AG08396 (cell line): Measurements from ENCODE around the gene EFCAB6.

ENCODE experiments used
- DNase-seq: peaks from one replicate; pipeline ENCODE4 v3.0.0; 2012; ENCODE audit warnings: low spot score, mixed read lengths

The EFCAB6 gene

DNA sequence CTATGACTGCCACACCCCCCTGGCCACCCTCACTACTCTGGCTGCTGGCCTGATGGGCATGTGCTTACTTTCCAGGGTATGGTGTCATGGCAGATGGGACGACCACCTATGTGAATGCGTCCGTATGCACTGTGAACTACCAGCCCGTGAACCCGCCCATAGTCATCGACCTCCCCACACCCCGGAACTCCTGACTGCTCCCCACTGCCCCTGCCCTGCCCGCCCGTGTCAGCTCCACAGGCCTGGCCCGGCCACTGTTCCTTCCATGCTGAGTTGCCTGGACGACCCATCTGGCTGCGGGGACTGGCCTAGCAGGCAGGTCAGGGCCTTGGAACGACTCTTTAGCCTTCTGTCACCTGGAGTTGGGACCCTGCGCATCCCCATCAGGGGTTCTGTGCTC, 306.7 kb downstream of the EFCAB6 start:
- DNase-seq, result no peak

- DNase-seq, result no peak
These were observed 307.3 kb downstream of the EFCAB6 start for GRCh38 chr22:43504666-43505261.

- DNase-seq, result no peak
These were observed 308.0 kb downstream of the EFCAB6 start for GRCh38 chr22:43504068-43504467.

DNA sequence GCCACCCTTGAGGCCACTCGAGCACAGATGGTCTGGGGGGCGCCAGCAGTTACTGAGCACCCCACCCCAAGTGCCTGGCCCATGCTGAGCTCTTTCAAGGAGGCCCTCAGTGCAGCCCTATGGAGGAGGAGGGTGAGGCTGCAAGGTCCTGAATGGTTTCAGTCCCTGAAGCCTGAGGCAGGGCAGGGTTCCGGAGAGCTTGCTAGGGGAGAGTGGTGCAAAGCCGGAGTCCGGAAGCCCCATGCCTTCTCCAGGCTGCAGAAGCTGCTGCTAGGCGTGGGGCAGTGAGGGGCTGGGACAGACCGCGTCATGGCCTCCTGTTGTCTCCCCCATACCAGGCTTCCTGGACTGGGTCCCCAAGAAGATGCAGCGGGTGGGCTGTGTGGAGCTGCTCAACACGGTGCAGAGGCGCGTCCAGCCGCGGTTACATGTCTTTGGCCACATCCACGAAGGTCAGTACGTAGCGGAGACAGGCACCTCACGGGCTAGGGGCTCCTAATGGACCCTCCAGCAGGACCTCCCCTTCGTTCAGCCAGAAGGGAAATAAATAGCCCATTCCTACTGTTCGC, 309.7 kb downstream of the EFCAB6 start:
- no peak for DNase-seq

DNA sequence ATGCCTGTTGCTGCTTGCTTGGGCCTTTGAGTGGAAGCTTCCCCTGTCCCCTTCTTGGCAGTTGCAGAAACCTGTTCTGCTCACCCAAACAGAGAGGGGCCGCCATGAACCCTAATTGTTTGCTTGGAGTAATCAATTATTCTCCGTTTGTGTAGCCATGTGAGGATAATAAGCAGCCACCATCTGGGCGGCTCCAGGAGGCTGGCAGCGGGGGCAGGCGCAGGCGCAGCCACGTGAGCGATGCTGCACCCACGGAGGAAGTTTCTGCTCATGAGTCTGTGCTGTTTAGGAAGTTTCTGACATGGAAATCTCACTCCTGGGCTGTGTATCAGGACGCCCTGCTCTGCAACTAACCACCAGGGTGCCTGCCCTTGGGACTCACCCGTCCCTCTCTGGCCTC, 310.2 kb downstream of the EFCAB6 start:
- DNase-seq, result no peak

DNA sequence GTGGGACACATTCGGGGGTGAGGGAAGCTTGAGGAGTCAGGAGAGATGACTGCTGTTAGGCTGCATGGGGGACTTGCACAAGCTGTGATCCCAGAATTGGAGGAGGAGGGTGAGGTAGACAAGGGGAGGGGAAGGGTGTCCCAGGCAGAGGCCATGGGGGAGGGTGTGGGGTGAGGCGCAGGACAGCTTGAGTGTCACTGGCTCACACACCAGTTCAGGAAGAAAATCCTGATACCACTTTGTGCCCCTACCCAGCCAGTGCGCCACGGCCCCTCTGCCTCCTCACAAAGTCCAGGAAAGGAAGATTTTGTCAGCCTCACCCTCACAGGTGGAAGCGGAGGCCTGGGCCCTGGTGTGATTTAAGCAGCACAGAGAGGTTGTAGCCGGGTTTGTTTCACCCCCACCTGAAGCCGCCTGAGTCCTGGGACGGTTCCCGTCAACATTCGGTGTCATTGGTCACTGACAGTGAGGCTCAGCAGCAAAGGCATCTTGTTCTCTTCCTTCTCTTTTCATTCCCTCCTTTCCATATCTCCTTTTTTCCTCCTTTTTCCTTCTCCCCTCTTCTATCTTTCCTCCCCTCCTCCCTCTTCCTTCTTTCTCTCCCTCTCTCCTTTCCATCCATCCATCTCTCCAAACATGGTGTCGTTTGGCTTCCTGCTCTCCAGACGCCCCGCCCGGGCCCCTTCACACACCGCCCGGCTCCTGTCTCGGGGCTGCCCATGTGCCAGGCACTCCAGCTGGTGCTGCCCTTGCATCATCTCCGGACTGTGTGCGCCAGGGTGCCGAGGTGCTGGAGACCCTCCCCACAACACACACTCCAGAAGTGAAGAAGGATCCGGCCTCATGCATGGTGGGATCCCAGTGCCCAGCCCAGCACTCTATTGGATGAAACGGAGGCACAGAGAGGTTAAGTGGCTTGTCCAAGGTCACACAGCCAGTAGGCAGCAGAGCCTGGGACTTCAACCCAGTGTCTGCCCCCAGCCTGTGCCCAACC, 311.0 kb downstream of the EFCAB6 start:
- DNase-seq, result no peak

- no peak for DNase-seq
These were observed 313.2 kb downstream of the EFCAB6 start for GRCh38 chr22:43498856-43499253.

DNA sequence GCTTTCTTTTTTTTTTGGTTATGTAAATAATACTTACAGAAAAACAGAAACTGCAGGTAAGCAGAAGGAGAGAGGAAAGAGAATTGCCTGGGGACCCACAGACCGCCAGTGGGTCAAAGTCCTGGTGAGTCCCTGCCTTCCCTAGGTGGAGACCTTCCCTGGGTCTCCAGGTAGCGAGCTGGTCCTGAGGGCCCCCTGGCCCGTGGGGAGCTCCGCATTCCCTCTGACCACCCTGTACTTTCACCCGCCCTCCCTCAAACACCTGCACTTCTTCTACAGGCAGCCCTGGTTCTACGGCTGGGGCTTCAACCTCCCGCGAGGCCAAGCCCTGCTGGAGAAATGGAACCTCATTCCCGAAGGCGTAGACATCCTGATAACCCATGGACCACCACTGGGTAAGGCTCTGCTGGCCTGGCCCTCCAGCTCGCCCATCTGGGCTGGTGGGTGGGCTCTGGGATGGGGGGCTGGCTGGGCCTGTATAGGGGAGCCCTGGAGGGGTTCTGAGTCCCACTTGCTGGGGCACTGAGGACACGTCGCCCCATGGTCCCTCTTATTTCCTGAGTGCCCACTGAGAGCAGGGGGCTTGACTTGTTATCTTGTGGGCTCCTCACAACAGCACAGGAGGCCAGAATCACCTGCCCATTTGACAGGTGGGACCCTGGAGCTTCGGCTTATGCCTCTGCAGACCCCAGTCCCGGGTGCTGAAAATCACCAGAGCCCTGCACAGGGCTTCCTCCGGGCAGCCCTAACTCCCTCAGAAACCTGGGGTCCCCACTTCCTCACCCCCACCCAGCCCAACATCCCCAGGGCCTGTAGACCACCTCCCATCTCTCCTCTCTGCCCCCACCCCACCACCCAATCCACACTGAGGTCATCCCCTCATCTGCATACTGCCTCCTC, 313.9 kb downstream of the EFCAB6 start:
- DNase-seq, result no peak

DNA sequence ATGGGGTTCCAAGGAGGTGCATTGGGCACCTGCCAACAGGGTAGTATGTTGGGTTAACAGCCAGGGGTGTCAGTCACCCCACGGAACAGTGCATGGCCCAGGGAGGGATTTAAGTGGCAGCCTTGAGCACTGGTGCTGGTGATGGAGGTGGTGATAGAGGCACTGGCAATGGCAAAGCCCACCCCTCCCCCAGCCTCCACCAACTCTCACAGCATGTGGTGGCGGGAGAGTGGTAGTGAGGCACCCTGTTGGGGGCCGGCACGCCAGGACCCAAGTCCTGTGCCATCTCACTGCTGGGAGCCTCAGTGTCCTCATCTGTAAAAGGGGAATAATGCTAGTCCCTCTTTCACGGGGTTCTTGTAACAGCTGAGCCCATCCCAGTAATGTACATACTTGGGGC, 318.8 kb downstream of the EFCAB6 start:
- no peak for DNase-seq

DNA sequence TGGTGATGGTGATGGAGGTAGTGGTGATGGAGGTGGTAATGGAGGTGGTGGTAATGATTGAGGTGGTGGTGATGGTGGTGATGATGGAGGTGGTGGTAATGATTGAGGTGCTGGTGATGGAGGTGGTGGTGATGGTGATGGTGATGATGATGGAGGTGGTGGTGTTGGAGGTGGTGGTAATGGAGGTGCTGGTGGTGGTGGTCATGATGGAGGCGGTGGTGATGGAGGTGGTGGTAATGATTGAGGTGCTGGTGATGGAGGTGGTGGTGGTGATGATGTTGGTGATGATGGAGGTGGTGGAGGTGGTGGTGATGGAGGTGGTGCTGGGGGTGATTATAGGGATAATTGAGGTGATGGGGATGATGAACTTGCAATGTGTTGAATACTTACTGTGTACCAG, 320.4 kb downstream of the EFCAB6 start:
- no peak for DNase-seq

- no peak for DNase-seq
These were observed 320.9 kb downstream of the EFCAB6 start for GRCh38 chr22:43491177-43491576.

- DNase-seq, result no peak
These were observed 321.8 kb downstream of the EFCAB6 start for GRCh38 chr22:43490311-43490710.

DNA sequence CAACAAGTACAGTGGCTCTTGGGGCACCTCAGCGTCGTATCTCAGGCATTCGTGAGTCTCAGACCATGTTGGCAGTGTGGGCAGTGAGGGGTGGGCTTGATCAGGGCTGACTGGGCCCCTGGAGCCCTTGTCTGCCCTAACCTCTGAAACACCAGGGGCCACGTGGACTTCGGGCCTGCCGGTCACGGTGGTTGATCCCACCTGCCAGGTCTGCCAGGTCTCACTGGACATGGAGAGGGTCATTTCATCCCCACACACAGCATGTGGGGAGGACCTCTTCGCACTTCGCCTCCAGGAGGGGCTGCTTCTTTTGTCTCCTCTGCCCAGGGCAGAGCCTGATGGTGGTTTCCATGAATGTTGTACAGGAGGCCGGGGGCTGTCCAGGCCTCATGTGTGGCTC, 323.2 kb downstream of the EFCAB6 start:
- DNase-seq, result no peak

GRCh38 chr22:43488031-43488866, 323.9 kb downstream of the EFCAB6 start:
- DNase-seq, result no peak

DNA sequence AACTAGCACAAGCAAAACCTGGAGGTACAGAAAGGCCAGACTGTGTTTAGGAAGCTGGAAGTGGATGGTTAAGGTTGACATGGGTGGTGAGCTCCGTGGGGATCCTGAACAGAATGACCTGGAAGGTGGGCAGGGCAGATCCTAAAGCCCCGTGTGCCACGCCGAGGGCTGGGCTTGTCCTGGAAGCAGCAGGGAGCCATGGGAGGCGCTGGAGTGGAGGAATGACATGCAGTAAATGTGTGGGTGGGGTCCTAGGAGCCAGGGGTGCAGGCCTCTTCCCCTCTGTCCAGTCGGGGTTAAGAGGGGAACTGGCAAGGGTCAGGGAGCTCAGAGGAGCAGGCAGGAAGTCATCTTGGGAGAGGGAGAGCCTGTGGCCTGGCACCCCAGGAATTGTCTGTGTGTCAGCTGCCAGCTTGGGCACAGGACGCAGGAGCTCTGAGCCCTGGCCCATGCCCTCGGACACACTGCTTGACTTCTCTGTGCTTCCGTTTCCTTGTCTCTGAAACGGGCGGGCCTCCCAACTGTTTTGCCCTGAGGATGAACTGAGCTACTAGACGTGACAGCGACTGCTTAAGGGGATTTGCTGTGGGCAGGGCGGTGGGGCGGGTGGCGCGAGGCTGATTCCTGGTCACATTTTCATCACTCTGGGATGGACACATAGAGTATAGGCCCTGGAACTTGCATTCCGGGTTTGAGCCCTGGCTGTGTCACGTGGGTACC, 324.6 kb downstream of the EFCAB6 start:
- DNase-seq, result no peak

DNA sequence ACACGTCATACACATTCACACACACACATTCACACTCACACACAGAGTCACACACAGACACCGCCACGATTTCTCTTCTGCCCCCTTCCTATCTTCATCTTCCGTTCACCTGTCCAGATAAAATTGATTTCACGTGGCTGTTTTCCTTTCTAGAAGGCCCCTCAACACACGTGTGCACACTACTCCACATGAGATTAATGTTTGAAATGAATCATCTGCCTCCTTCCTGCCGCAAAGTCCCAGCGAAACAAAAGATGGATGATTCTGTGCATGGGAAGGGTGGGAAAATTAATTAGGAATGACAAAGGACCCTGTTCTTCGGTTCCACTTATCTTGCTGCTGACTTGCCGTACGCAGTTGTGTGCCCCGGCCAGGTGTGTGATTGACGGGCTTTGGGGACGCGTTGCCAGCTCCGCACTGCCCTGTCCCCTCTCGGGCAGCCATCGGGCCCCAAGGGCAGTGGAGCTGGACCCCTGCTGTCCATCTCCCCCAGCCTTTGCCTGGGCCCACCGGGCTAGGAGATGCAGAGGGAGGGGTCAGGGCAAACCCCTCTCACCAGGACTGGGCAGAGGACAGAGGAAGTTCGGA, 326.5 kb downstream of the EFCAB6 start:
- no peak for DNase-seq

- DNase-seq, result no peak
These were observed 327.9 kb downstream of the EFCAB6 start for GRCh38 chr22:43484227-43484626.

GRCh38 chr22:43483669-43484068, 328.4 kb downstream of the EFCAB6 start:
- DNase-seq, result no peak

- no peak for DNase-seq
These were observed 328.8 kb downstream of the EFCAB6 start for GRCh38 chr22:43483266-43483665.

DNA sequence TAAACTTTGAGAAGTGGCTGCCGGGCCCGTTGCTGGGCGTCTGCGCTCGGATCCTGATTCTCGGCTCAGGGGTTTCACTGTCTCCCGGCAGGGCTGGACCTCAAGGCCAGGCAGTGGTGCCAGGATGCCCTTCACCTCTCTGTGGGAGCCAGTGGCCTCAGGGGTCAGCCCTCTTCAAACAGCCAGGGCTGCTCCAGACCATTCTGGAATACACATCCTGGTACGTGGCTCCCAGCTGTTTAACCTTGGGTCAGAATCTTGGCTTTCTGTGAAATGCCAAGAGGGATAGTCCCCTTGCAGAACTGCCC, 329.8 kb downstream of the EFCAB6 start:
- no peak for DNase-seq
